ENCODE results near the gene SMIM12.
"Not testable (repeated sequence)": the region's sequence is repeated elsewhere in the genome, so short reads cannot be mapped to it uniquely, and the experiment has no call there.

The SMIM12 gene

GRCh38 chr1:34827341-34827941 lies 32.1 kb downstream of the SMIM12 start:
- Mint-ChIP-seq H3K4me3 (no peak overlapping the region), H3K4me1 (peaks cover 12% of the 10 kb centered on the region), H3K36me3 (ENCODE audit: low read depth) (no peaks in the 10 kb centered on the region), H3K27ac (peak overlapping the region; percentile 1), H3K27me3 (ENCODE audit: low read depth, poor library complexity) (peaks cover 11% of the 10 kb centered on the region), H3K9me3 (no peaks in the 10 kb centered on the region)
- DNase-seq: no peak
- TF ChIP-seq CTCF (IDR thresholded peaks at IDR 0.05): no peak

- H3K27ac Mint-ChIP-seq: no peak overlapping the region
- DNase-seq: no peak
- H3K36me3 Mint-ChIP-seq (ENCODE audit: low read depth): no peaks in the 10 kb centered on the region
- TF ChIP-seq CTCF (IDR thresholded peaks at IDR 0.05): no peak
- H3K4me3 Mint-ChIP-seq: no peak overlapping the region
- H3K27me3 Mint-ChIP-seq (ENCODE audit: low read depth, poor library complexity): peaks cover 11% of the 10 kb centered on the region
- no peaks in the 10 kb centered on the region for H3K9me3 Mint-ChIP-seq
- peaks cover 12% of the 10 kb centered on the region for H3K4me1 Mint-ChIP-seq
These were observed 34.0 kb downstream of the SMIM12 start for GRCh38 chr1:34825455-34826091.

GRCh38 chr1:34824817-34825454 lies 34.6 kb downstream of the SMIM12 start:
- H3K4me3 Mint-ChIP-seq: no peak overlapping the region
- no peak for TF ChIP-seq CTCF (IDR thresholded peaks at IDR 0.05)
- no peaks in the 10 kb centered on the region for H3K36me3 Mint-ChIP-seq (ENCODE audit: low read depth)
- DNase-seq: no peak
- peaks cover 12% of the 10 kb centered on the region for H3K4me1 Mint-ChIP-seq
- H3K27me3 Mint-ChIP-seq (ENCODE audit: low read depth, poor library complexity): peaks cover 11% of the 10 kb centered on the region
- H3K27ac Mint-ChIP-seq: no peak overlapping the region
- H3K9me3 Mint-ChIP-seq: no peaks in the 10 kb centered on the region

GRCh38 chr1:34822202-34822601 lies 37.3 kb downstream of the SMIM12 start:
- H3K4me1 Mint-ChIP-seq: peaks cover 10% of the 10 kb centered on the region
- no peak for DNase-seq
- H3K27ac Mint-ChIP-seq: no peak overlapping the region
- no peak overlapping the region for H3K4me3 Mint-ChIP-seq
- H3K36me3 Mint-ChIP-seq (ENCODE audit: low read depth): no peaks in the 10 kb centered on the region
- TF ChIP-seq CTCF (IDR thresholded peaks at IDR 0.05): no peak
- H3K9me3 Mint-ChIP-seq: no peaks in the 10 kb centered on the region
- peaks cover 8% of the 10 kb centered on the region for H3K27me3 Mint-ChIP-seq (ENCODE audit: low read depth, poor library complexity)

- not testable (repeated sequence) for H3K4me1 Mint-ChIP-seq; H3K36me3 Mint-ChIP-seq (ENCODE audit: low read depth); H3K27ac Mint-ChIP-seq; DNase-seq; H3K4me3 Mint-ChIP-seq; H3K9me3 Mint-ChIP-seq
- H3K27me3 Mint-ChIP-seq (ENCODE audit: low read depth, poor library complexity): peaks cover 13% of the 10 kb centered on the region
These were observed 40.7 kb downstream of the SMIM12 start for GRCh38 chr1:34818862-34819261.

- DNase-seq: no peak
- H3K9me3 Mint-ChIP-seq: no peaks in the 10 kb centered on the region
- H3K27me3 Mint-ChIP-seq (ENCODE audit: low read depth, poor library complexity): peaks cover 17% of the 10 kb centered on the region
- no peaks in the 10 kb centered on the region for H3K4me1 Mint-ChIP-seq
- no peaks in the 10 kb centered on the region for H3K36me3 Mint-ChIP-seq (ENCODE audit: low read depth)
- no peak for TF ChIP-seq CTCF (IDR thresholded peaks at IDR 0.05)
- H3K27ac Mint-ChIP-seq: no peak overlapping the region
- no peak overlapping the region for H3K4me3 Mint-ChIP-seq
These were observed 42.8 kb downstream of the SMIM12 start for GRCh38 chr1:34816778-34817177.
